Neural progenitor cell (in vitro differentiated cells): Measurements from ENCODE around the gene USP6. TPM values are rescaled to one million over a fixed set of nuclear protein-coding genes. Genes with fewer than 3 reads are reported as not detected.

Source experiments
- DNase-seq: peaks from one replicate; pipeline ENCODE4 v3.0.0-alpha.2; 2016; ENCODE audit warnings: low spot score
- H2AFZ ChIP-seq: fragments of 200-600 bp; sonication (generic); replicated peaks from 2 replicates; pipeline ENCODE4 v1.6.1; 2016; ENCODE audit warnings: antibody characterized with exemption
- H3F3A ChIP-seq: fragments of 200-600 bp; sonication (generic); 2 replicates; pipeline ENCODE4 v1.6.1; 2016; ENCODE audit warnings: antibody characterized with exemption, low read depth
- H3K27ac ChIP-seq: fragments of 200-600 bp; sonication (generic); 2 replicates; pipeline ENCODE4 v1.5.1; 2016; ENCODE audit warnings: mild to moderate bottlenecking
- H3K27me3 ChIP-seq: fragments of 200-600 bp; sonication (generic); 2 replicates; pipeline ENCODE4 v1.6.1; 2016; ENCODE audit warnings: mild to moderate bottlenecking, moderate library complexity
- H3K36me3 ChIP-seq: fragments of 200-600 bp; sonication (generic); 2 replicates; pipeline ENCODE4 v1.5.1; 2016
- H3K4me1 ChIP-seq: fragments of 200-600 bp; sonication (generic); 2 replicates; pipeline ENCODE4 v1.6.1; 2016; ENCODE audit warnings: mixed run types
- H3K4me2 ChIP-seq: fragments of 200-600 bp; sonication (generic); 2 replicates; pipeline ENCODE4 v1.6.1; 2016
- H3K4me3 ChIP-seq: fragments of 200-600 bp; sonication (generic); 2 replicates; pipeline ENCODE4 v1.5.1; 2016
- H3K79me2 ChIP-seq: fragments of 200-600 bp; sonication (generic); 2 replicates; pipeline ENCODE4 v1.6.1; 2016; ENCODE audit warnings: low read depth
- H3K9ac ChIP-seq: fragments of 200-600 bp; sonication (generic); 2 replicates; pipeline ENCODE4 v1.6.1; 2016
- H3K9me3 ChIP-seq: fragments of 200-600 bp; sonication (generic); 2 replicates; pipeline ENCODE4 v1.5.1; 2016; ENCODE audit warnings: low read depth
- H4K20me1 ChIP-seq: fragments of 200-600 bp; sonication (generic); 2 replicates; pipeline ENCODE4 v1.6.1; 2016; ENCODE audit warnings: low read depth
- H3K27ac Mint-ChIP-seq: 3 replicates; pipeline ENCODE4 v1.8.0; 2021; ENCODE audit warnings: mixed read lengths
- H3K27me3 Mint-ChIP-seq: 2 replicates; pipeline ENCODE4 v1.8.0; 2022; ENCODE audit warnings: low read depth, mild to moderate bottlenecking, inconsistent platforms, moderate library complexity, mixed read lengths; ENCODE audit not compliant: insufficient read depth
- H3K36me3 Mint-ChIP-seq: 3 replicates; pipeline ENCODE4 v1.8.0; 2021; ENCODE audit warnings: mixed read lengths
- H3K4me1 Mint-ChIP-seq: 3 replicates; pipeline ENCODE4 v1.8.0; 2021; ENCODE audit warnings: mixed read lengths
- H3K4me3 Mint-ChIP-seq: 3 replicates; pipeline ENCODE4 v1.8.0; 2021; ENCODE audit warnings: mild to moderate bottlenecking, moderate library complexity, mixed read lengths
- H3K9me3 Mint-ChIP-seq: 3 replicates; pipeline ENCODE4 v1.8.0; 2020; ENCODE audit warnings: mixed read lengths
- EZH2 ChIP-seq: fragments of 200-600 bp; sonication (generic); IDR thresholded peaks from 2 replicates; pipeline ENCODE4 v1.6.1; 2017; ENCODE audit warnings: antibody characterized with exemption, mild to moderate bottlenecking, moderate library complexity
- EZH2phosphoT487 ChIP-seq: fragments of 200-600 bp; sonication (generic); IDR thresholded peaks from 2 replicates; pipeline ENCODE4 v1.6.1; 2017; ENCODE audit warnings: antibody characterized with exemption
- total RNA-seq: library from RNA; depleted of rRNA; stranded (reverse); fragments of >200 nt; gene quantifications from 2 replicates; pipeline ENCODE4 v1.2.3, GENCODE V29; 2015; ENCODE audit warnings: low replicate concordance
- TF ChIP-seq, protein P1 (sequence below): fragments of 200-600 bp; sonication (generic); IDR thresholded peaks from 2 replicates; pipeline ENCODE4 v1.5.1; 2017; ENCODE audit warnings: antibody characterized with exemption, mild to moderate bottlenecking

Gene USP6
- total RNA-seq, 1 donor from 2014 or later, result 0.17 TPM

DNA sequence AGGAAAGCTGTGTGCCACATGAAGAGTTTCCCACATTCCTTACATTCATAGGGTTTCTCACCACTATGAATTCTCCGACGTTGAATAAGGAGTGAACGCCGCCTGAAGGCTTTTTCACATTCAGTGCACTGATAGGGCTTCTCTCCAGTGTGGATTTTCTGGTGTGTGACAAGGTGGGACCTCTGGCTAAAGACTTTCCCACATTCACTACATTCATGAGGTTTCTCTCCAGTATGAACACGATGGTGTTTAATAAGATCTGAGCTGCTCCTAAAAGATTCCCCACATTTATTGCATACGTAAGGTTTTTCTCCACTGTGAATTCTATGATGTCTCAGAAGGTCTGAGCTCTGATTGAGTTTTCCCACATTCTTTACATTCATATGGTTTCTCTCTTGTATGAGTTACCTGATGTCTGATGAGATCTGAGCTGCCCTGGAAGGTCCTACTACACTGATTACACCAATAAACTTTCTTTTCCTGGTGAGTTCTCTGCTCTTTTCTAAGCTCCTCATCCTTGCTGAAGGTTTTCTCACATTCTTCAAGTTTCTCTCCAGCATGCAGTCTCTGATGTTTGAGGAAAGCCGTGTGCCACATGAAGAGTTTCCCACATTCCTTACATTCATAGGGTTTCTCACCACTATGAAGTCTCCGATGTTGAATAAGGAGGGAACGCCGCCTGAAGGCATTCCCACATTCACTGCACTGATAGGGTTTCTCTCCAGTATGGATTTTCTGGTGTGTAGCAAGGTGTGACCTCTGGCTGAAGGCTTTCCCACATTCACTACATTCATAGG is 65.9 kb downstream of the USP6 start:
- Histone ChIP-seq H3F3A (peaks cover 40% of the 10 kb centered on the region), H3K79me2 (no peaks in the 10 kb centered on the region), H3K4me3 (peak overlapping the region; percentile 25), H3K9ac (no peak overlapping the region), H4K20me1 (no peaks in the 10 kb centered on the region), H3K9me3 (peaks cover 93% of the 10 kb centered on the region), H3K4me2 (no peak overlapping the region), H3K27ac (no peak overlapping the region), H3K4me1 (no peaks in the 10 kb centered on the region), H3K27me3 (no peaks in the 10 kb centered on the region), H3K36me3 (peaks cover 65% of the 10 kb centered on the region), H2AFZ (no peak overlapping the region)
- no peak for TF ChIP-seq EZH2phosphoT487
- TF ChIP-seq EZH2, result no peak
- TF ChIP-seq, protein P1, sequence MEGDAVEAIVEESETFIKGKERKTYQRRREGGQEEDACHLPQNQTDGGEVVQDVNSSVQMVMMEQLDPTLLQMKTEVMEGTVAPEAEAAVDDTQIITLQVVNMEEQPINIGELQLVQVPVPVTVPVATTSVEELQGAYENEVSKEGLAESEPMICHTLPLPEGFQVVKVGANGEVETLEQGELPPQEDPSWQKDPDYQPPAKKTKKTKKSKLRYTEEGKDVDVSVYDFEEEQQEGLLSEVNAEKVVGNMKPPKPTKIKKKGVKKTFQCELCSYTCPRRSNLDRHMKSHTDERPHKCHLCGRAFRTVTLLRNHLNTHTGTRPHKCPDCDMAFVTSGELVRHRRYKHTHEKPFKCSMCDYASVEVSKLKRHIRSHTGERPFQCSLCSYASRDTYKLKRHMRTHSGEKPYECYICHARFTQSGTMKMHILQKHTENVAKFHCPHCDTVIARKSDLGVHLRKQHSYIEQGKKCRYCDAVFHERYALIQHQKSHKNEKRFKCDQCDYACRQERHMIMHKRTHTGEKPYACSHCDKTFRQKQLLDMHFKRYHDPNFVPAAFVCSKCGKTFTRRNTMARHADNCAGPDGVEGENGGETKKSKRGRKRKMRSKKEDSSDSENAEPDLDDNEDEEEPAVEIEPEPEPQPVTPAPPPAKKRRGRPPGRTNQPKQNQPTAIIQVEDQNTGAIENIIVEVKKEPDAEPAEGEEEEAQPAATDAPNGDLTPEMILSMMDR, result no peak
- Mint-ChIP-seq H3K27me3 (peaks cover 23% of the 10 kb centered on the region), H3K4me1 (no peaks in the 10 kb centered on the region), H3K9me3 (peaks cover 89% of the 10 kb centered on the region), H3K36me3 (peaks cover 63% of the 10 kb centered on the region), H3K27ac (no peak overlapping the region), H3K4me3 (no peak overlapping the region)
- no peak for DNase-seq

DNA sequence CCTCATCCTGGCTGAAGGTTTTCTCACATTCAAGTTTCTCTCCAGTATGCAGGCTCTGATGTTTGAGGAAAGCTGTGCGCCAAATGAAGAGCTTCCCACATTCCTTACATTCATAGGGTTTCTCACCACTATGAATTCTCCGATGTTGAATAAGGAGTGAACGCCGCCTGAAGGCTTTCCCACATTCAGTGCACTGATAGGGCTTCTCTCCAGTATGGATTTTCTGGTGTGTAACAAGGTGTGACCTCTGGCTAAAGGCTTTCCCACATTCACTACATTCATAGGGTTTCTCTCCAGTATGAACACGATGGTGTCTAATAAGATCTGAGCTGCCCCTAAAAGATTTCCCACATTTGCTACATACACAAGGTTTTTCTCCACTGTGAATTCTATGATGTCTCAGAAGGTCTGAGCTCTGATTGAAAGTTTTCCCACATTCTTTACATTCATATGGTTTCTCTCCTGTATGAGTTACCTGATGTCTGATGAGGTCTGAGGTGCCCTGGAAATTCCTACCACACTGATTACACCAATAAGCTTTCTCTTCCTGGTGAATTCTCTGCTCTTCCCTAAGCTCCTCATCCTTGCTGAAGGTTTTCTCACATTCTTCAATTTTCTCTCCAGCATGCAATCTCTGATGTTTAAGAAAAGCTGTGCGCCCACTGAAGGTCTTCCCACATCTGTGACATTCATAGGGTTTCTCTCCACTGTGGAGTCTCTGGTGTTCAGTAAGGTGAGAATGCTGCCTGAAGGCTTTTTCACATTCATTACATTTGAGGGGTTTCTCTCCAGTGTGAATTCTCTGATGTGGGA is 67.0 kb downstream of the USP6 start:
- Histone ChIP-seq H3K4me3 (no peak overlapping the region), H3F3A (peaks cover 40% of the 10 kb centered on the region)
- H3K4me3 Mint-ChIP-seq, result no peak overlapping the region

DNA sequence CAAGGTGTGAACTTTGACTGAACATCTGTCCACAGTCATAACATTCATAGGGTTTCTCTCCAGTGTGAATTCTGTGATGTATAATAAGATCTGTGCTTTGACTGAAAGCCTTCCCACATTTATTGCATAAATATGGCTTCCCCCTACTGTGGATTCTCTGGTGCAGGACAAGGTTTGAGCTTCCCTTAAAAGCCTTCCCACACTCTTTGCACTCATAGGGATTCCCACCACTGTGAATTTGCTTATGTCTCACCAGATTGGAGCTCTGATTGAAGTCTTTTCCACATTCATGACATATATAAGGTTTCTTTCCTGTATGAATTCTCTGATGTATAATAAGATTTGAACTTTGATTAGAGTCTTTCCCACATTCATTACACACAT is 67.6 kb downstream of the USP6 start:
- H3K79me2 ChIP-seq, result no peaks in the 10 kb centered on the region
- no peak overlapping the region for H3K4me2 ChIP-seq
- peaks cover 95% of the 10 kb centered on the region for H3K9me3 ChIP-seq
- peaks cover 40% of the 10 kb centered on the region for H3F3A ChIP-seq
- H3K4me1 ChIP-seq, result no peaks in the 10 kb centered on the region
- no peak overlapping the region for H3K9ac ChIP-seq
- no peak for TF ChIP-seq EZH2phosphoT487
- TF ChIP-seq, protein P1, result no peak
- no peak for TF ChIP-seq EZH2
- no peak for DNase-seq
- Mint-ChIP-seq H3K27ac (no peak overlapping the region), H3K9me3 (peaks cover 94% of the 10 kb centered on the region), H3K27me3 (peaks cover 21% of the 10 kb centered on the region), H3K4me1 (no peaks in the 10 kb centered on the region), H3K36me3 (peaks cover 72% of the 10 kb centered on the region), H3K4me3 (no peak overlapping the region)
- no peak overlapping the region for H3K27ac ChIP-seq
- H3K27me3 ChIP-seq, result no peaks in the 10 kb centered on the region
- H4K20me1 ChIP-seq, result no peaks in the 10 kb centered on the region
- H2AFZ ChIP-seq, result no peak overlapping the region
- no peak overlapping the region for H3K4me3 ChIP-seq
- H3K36me3 ChIP-seq, result peaks cover 54% of the 10 kb centered on the region

More for the DNA sequence above, 67.0 kb downstream of the USP6 start:
- H3K27ac ChIP-seq, result no peak overlapping the region
- TF ChIP-seq, protein P1, result no peak
- TF ChIP-seq EZH2 (no peak), EZH2phosphoT487 (no peak)
- Mint-ChIP-seq H3K9me3 (peaks cover 91% of the 10 kb centered on the region), H3K36me3 (peaks cover 68% of the 10 kb centered on the region), H3K4me1 (no peaks in the 10 kb centered on the region), H3K27ac (no peak overlapping the region), H3K27me3 (peaks cover 21% of the 10 kb centered on the region)
- H4K20me1 ChIP-seq, result no peaks in the 10 kb centered on the region
- H3K36me3 ChIP-seq, result peaks cover 58% of the 10 kb centered on the region
- no peak overlapping the region for H2AFZ ChIP-seq
- H3K79me2 ChIP-seq, result no peaks in the 10 kb centered on the region
- H3K4me2 ChIP-seq, result no peak overlapping the region
- no peaks in the 10 kb centered on the region for H3K4me1 ChIP-seq
- H3K27me3 ChIP-seq, result no peaks in the 10 kb centered on the region
- DNase-seq, result no peak
- peaks cover 95% of the 10 kb centered on the region for H3K9me3 ChIP-seq
- H3K9ac ChIP-seq, result no peak overlapping the region
